Measurements from ENCODE around the gene PAK1. TPM values are rescaled to one million over a fixed set of nuclear protein-coding genes. Genes with fewer than 3 reads are reported as not detected.

PAK1 gene
- total and polyA plus RNA-seq, 2 of the 4 experiments (the other 2 are of a cell fraction) = 34.3 to 60.6 TPM

DNA sequence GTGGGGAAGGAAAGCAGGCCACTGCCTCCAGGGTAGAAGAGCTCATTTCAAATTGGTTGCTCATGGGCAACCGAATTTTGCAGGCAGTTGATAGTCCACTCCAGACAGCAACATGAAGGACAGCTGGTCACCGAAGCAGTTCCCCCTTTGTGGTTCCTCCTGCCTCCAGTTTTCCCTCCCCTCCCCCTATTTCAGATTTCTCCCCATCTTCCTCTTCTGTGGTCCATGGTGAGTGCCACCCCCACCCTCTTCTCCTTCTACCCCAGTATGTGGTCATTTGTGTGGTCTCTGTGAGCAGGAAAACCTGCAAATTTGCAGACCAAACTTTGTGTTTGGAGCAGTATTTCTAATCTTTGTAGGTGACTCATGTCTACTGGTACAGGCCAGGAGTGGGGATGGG is 38.2 kb upstream of the PAK1 start:
- no peak overlapping the region for H2AK5ac ChIP-seq (ENCODE audit: low read depth, low read length)
- H3K79me1 ChIP-seq (ENCODE audit: low read depth in 1 of 2, low read length in 2 of 2) = no peaks in the 10 kb centered on the region
- in situ Hi-C loops (cut with MboI; ENCODE audit: low sequenced_read_pairs) = no loop called here
- TF ChIP-seq, protein P1, sequence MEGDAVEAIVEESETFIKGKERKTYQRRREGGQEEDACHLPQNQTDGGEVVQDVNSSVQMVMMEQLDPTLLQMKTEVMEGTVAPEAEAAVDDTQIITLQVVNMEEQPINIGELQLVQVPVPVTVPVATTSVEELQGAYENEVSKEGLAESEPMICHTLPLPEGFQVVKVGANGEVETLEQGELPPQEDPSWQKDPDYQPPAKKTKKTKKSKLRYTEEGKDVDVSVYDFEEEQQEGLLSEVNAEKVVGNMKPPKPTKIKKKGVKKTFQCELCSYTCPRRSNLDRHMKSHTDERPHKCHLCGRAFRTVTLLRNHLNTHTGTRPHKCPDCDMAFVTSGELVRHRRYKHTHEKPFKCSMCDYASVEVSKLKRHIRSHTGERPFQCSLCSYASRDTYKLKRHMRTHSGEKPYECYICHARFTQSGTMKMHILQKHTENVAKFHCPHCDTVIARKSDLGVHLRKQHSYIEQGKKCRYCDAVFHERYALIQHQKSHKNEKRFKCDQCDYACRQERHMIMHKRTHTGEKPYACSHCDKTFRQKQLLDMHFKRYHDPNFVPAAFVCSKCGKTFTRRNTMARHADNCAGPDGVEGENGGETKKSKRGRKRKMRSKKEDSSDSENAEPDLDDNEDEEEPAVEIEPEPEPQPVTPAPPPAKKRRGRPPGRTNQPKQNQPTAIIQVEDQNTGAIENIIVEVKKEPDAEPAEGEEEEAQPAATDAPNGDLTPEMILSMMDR (conservative IDR thresholded peaks at IDR 0.05; ENCODE audit: low read depth, low read length) = no peak
- TF ChIP-seq SMC3 (IDR thresholded peaks at IDR 0.05; ENCODE audit: low read depth, low read length) = no peak
- no peak for TF ChIP-seq NFE2L2 (IDR thresholded peaks at IDR 0.05; ENCODE audit: low read depth, low read length)
- no peak for TF ChIP-seq MAZ (IDR thresholded peaks at IDR 0.05; ENCODE audit: borderline replicate concordance, low read depth, low read length)
- no peak for TF ChIP-seq RCOR1 (IDR thresholded peaks at IDR 0.05; ENCODE audit: insufficient replicate concordance, low read length)
- no peak for TF ChIP-seq CHD1 (IDR thresholded peaks at IDR 0.05; ENCODE audit: low read depth, low read length)
- no peak for TF ChIP-seq CEBPB (IDR thresholded peaks at IDR 0.05; ENCODE audit: low read depth, low read length)
- no peak overlapping the region for H4K8ac ChIP-seq (ENCODE audit: low read depth in 2 of 2, low read length in 2 of 2)
- H3K18ac ChIP-seq (ENCODE audit: low read depth, low read length) = no peak overlapping the region
- H3K4me2 ChIP-seq (ENCODE audit: low read depth, low read length) = no peak overlapping the region
- CTCF ChIA-PET = no interaction called here
- H4K91ac ChIP-seq (ENCODE audit: insufficient read depth, low read depth, low read length) = no peak overlapping the region
- no peak overlapping the region for H3K14ac ChIP-seq (replicated peaks; ENCODE audit: low read depth, low read length)
- no TSS peak for BruUV-seq (replicated peaks)
- no peak overlapping the region for H3K4me3 ChIP-seq (ENCODE audit: insufficient read depth, low read depth, low read length)
- no peak overlapping the region for H2BK5ac ChIP-seq (ENCODE audit: low read depth, low read length, poor library complexity, severe bottlenecking)
- H4K20me1 ChIP-seq (ENCODE audit: insufficient read depth, low read length) = no peaks in the 10 kb centered on the region
- POLR2A ChIA-PET (ENCODE audit: unreplicated experiment) = interaction anchor here (0.5 kb wide), 1 partner anchor 19 kb away, joined by 6 read pairs; no protein-coding TSS in a partner anchor
- H3K9ac ChIP-seq (ENCODE audit: low read depth, low read length) = no peak overlapping the region
- ATAC-seq (ENCODE audit: low read depth) (no peak), DNase-seq (no peak)
- no peaks in the 10 kb centered on the region for H3K9me1 ChIP-seq (ENCODE audit: insufficient read depth, low read length)
- H2BK15ac ChIP-seq (ENCODE audit: low read depth, low read length) = no peak overlapping the region
- peaks cover 9% of the 10 kb centered on the region for H3K27me3 ChIP-seq (ENCODE audit: control insufficient read depth, insufficient read depth, low read length)
- no peak overlapping the region for H3K56ac ChIP-seq (ENCODE audit: extremely low read depth, insufficient read depth, low read length)
- no peak overlapping the region for H2AFZ ChIP-seq (replicated peaks; ENCODE audit: low read length, poor library complexity)
- no peaks in the 10 kb centered on the region for H3K4me1 ChIP-seq (ENCODE audit: control insufficient read depth, insufficient read depth, low read length)
- H2AK9ac ChIP-seq (replicated peaks; ENCODE audit: low read depth, low read length, poor library complexity) = no peak overlapping the region
- no peak overlapping the region for H2BK20ac ChIP-seq (ENCODE audit: low read depth, low read length)
- intact Hi-C loops (cut with micrococcal nuclease) = no loop called here
- H3K4ac ChIP-seq (ENCODE audit: low read depth, low read length) = no peak overlapping the region
- no peak overlapping the region for H2BK120ac ChIP-seq (ENCODE audit: low read depth, low read length)
- WGBS, 2 experiments (ENCODE audit: extremely low coverage in 2 of 2, insufficient read length in 1 of 2) = no CpG with 5 or more reads among the region's 2 CpGs
- dilution Hi-C loops (cut with HindIII; ENCODE audit: low sequenced_read_pairs, unreplicated experiment) = no loop called here
- no peak overlapping the region for H3K23ac ChIP-seq (ENCODE audit: low read depth, low read length)
- no peaks in the 10 kb centered on the region for H3K36me3 ChIP-seq (ENCODE audit: control insufficient read depth, insufficient read depth, low read length)
- no peak overlapping the region for H4K5ac ChIP-seq (ENCODE audit: low read depth, low read length)
- H3K9me3 ChIP-seq (ENCODE audit: control insufficient read depth, insufficient read depth, low read length) = no peaks in the 10 kb centered on the region
- H3K27ac ChIP-seq (ENCODE audit: insufficient read depth, low read length) = no peak overlapping the region

All from IMR-90 (cell line).